ENCODE measurements around the gene BDKRB2. TPM values are rescaled to one million over a fixed set of nuclear protein-coding genes. Genes with fewer than 3 reads are reported as not detected.

BDKRB2 gene
- total RNA-seq, 2 donors from 2014 or later, result 14.2 to 33.6 TPM

- DNase-seq (peak in 1 of 2 donors; percentile 81), ATAC-seq (peak; percentile 59)
- intact Hi-C loops (cut with DNase I, micrococcal nuclease), result loop anchor here (5.0 to 10.0 kb wide), 2 partner anchors 171 to 173 kb away; no protein-coding TSS in a partner anchor
These were observed 70.8 kb downstream of the BDKRB2 start for GRCh38 chr14:96275177-96276112.

GRCh38 chr14:96277890-96278289 lies 73.3 kb downstream of the BDKRB2 start:
- ATAC-seq (no peak), DNase-seq (no peak)
- intact Hi-C loops (cut with DNase I, micrococcal nuclease), result loop anchor here (5.0 to 10.0 kb wide), 2 partner anchors 173 to 176 kb away; no protein-coding TSS in a partner anchor

GRCh38 chr14:96279564-96279963 lies 74.9 kb downstream of the BDKRB2 start:
- DNase-seq (no peak), ATAC-seq (no peak)
- intact Hi-C loops (cut with DNase I, micrococcal nuclease), result loop anchor here (5.0 to 10.0 kb wide), 2 partner anchors 175 to 177 kb away; no protein-coding TSS in a partner anchor

- intact Hi-C loops (cut with DNase I, micrococcal nuclease), result no loop called here
- no peak for DNase-seq
- ATAC-seq, result no peak
These were observed 75.5 kb downstream of the BDKRB2 start for GRCh38 chr14:96280104-96280503.

- no peak for ATAC-seq
- no peak for DNase-seq
- intact Hi-C loops (cut with DNase I, micrococcal nuclease), result no loop called here
These were observed 76.8 kb downstream of the BDKRB2 start for GRCh38 chr14:96281486-96281885.

GRCh38 chr14:96284008-96284407 lies 79.4 kb downstream of the BDKRB2 start:
- ATAC-seq, result no peak

GRCh38 chr14:96284430-96284829 lies 79.8 kb downstream of the BDKRB2 start:
- intact Hi-C loops (cut with DNase I, micrococcal nuclease), result no loop called here
- DNase-seq, result no peak
- no peak for ATAC-seq

More at GRCh38 chr14:96284008-96284407, 79.4 kb downstream of the BDKRB2 start:
- no peak for DNase-seq
- intact Hi-C loops (cut with DNase I, micrococcal nuclease), result no loop called here

GRCh38 chr14:96285667-96286066 lies 81.0 kb downstream of the BDKRB2 start:
- DNase-seq (no peak), ATAC-seq (no peak)
- intact Hi-C loops (cut with DNase I, micrococcal nuclease), result no loop called here

- ATAC-seq, result no peak
- intact Hi-C loops (cut with DNase I, micrococcal nuclease), result no loop called here
These were observed 81.6 kb downstream of the BDKRB2 start for GRCh38 chr14:96286251-96286650.

GRCh38 chr14:96287856-96288255 lies 83.2 kb downstream of the BDKRB2 start:
- intact Hi-C loops (cut with DNase I, micrococcal nuclease), result no loop called here
- ATAC-seq, result no peak

More at GRCh38 chr14:96286251-96286650, 81.6 kb downstream of the BDKRB2 start:
- no peak for DNase-seq

More at GRCh38 chr14:96287856-96288255, 83.2 kb downstream of the BDKRB2 start:
- DNase-seq, result no peak

Other genes starting within 250 kb of the BDKRB2 start
- 1 to 10 TPM; 2.2 to 6.7 TPM for gene C14orf132, start 165.5 kb upstream of the BDKRB2 start, total RNA-seq
- 1 to 10 TPM; 5.2 to 6.6 TPM for gene BDKRB1, start 51.4 kb downstream of the BDKRB2 start, total RNA-seq
- gene ATG2B, start 158.5 kb downstream of the BDKRB2 start, total RNA-seq, result 10 to 100 TPM; 17.9 to 19.5 TPM
- gene GSKIP, start 158.7 kb downstream of the BDKRB2 start, total RNA-seq, result 100 to 1,000 TPM; 144 to 180 TPM
- gene AK7, start 187.3 kb downstream of the BDKRB2 start, total RNA-seq, result 1 to 10 TPM; 4.7 to 5.8 TPM

Measured in left colon (tissue), 2 donors.